Measurements from ENCODE around the gene C1orf232.

C1orf232 gene

GRCh38 chr1:26155370-26156284, 13.1 kb downstream of the C1orf232 start:
- no peak overlapping the region for H3K4me3 ChIP-seq (ENCODE audit: low read depth, low read length)
- TF ChIP-seq, protein P1, sequence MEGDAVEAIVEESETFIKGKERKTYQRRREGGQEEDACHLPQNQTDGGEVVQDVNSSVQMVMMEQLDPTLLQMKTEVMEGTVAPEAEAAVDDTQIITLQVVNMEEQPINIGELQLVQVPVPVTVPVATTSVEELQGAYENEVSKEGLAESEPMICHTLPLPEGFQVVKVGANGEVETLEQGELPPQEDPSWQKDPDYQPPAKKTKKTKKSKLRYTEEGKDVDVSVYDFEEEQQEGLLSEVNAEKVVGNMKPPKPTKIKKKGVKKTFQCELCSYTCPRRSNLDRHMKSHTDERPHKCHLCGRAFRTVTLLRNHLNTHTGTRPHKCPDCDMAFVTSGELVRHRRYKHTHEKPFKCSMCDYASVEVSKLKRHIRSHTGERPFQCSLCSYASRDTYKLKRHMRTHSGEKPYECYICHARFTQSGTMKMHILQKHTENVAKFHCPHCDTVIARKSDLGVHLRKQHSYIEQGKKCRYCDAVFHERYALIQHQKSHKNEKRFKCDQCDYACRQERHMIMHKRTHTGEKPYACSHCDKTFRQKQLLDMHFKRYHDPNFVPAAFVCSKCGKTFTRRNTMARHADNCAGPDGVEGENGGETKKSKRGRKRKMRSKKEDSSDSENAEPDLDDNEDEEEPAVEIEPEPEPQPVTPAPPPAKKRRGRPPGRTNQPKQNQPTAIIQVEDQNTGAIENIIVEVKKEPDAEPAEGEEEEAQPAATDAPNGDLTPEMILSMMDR (IDR thresholded peaks at IDR 0.05; ENCODE audit: borderline replicate concordance, insufficient read depth, low read depth, low read length) = no peak

- no peak overlapping the region for H3K4me3 ChIP-seq (ENCODE audit: low read depth, low read length)
- TF ChIP-seq, protein P1 (IDR thresholded peaks at IDR 0.05; ENCODE audit: borderline replicate concordance, insufficient read depth, low read depth, low read length) = no peak
These were observed 14.0 kb downstream of the C1orf232 start for GRCh38 chr1:26154750-26155149.

DNA sequence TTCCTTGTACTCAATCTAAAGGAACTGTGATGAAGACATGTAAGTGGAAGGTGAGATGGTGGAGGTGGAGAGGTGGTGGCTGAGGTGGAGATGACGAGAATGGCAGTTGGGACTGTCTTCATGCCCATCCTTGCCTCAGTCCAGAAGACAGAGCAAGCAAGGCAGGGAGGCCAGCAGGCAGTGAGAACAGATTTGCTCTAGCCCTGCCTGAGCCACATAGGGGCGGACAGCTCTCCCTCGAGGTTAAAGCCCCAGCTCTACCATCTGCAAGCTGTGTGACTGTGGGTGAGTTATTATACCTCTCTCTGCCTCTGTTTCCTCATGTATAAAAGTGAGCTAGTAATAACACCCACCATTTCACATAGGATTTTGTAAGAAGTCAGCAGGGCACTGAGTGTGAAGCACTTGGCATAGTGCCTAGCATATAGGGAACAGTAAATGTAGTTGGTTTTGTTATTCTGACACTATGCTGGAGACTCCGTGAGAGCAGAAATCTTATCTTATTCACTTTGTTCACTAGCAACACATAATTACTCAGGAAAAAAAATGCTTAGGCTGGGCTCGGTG, 14.7 kb downstream of the C1orf232 start:
- TF ChIP-seq, protein P1 (IDR thresholded peaks at IDR 0.05; ENCODE audit: borderline replicate concordance, insufficient read depth, low read depth, low read length) = no peak
- no peak overlapping the region for H3K4me3 ChIP-seq (ENCODE audit: low read depth, low read length)

GRCh38 chr1:26148887-26149286, 19.9 kb downstream of the C1orf232 start:
- TF ChIP-seq, protein P1 (IDR thresholded peaks at IDR 0.05; ENCODE audit: borderline replicate concordance, insufficient read depth, low read depth, low read length) = no peak
- H3K4me3 ChIP-seq (ENCODE audit: low read depth, low read length) = no peak overlapping the region

- TF ChIP-seq, protein P1 (IDR thresholded peaks at IDR 0.05; ENCODE audit: borderline replicate concordance, insufficient read depth, low read depth, low read length) = no peak
These were observed 22.8 kb downstream of the C1orf232 start for GRCh38 chr1:26145960-26146294.

DNA sequence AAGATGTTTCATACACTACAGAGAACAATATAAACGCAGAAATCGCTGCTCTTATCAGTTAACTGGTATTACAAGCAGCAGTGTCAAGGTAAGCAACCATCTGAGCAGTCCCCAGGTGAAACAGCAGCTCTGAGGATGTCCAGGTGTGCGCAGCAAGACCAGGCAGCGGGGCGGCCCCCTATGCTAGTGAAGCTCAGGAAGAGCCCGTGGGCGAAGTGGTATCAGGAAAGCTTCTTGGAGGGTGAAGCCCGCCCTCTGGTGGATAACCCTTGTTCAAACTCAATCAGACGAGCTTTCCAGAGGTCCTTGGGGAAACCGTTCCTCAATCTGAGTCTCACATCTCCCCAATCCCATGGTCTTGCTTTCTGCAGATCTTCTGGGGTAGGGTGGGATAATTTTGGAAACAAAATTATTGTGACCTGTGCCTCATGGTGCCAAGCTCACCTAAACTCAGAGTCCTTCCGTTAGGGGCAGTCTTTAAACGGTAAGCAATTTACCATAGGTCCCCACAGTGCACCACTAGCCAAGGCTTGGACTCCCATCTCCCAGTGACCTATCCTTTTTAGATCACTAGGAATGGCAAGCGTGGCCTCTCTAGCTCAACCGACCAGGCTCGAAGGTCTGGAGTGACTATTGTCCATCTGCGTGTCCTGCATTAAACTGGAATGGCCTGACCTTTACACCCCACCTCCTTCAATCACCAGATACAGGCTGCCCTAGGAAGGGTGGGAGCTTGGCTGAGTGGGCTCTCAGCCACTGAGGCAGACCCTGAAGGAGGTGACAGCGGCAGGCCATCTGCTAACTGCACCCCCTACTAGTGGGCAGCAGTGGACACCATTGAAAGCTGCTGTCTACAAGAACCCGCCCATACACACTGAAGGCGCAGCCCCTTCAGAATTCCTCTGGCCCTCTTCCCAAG, 23.5 kb downstream of the C1orf232 start:
- TF ChIP-seq, protein P1 (IDR thresholded peaks at IDR 0.05; ENCODE audit: borderline replicate concordance, insufficient read depth, low read depth, low read length) = peak; percentile 54; the same call in 1 of the 2 replicates
- H3K4me3 ChIP-seq (ENCODE audit: low read depth, low read length) = no peak overlapping the region

More at GRCh38 chr1:26145960-26146294, 22.8 kb downstream of the C1orf232 start:
- H3K4me3 ChIP-seq (ENCODE audit: low read depth, low read length) = no peak overlapping the region
